ENCODE measurements around the gene ZEB1. TPM values are rescaled to one million over a fixed set of nuclear protein-coding genes. Genes with fewer than 3 reads are reported as not detected.
"Not testable (repeated sequence)": the region's sequence is repeated elsewhere in the genome, so short reads cannot be mapped to it uniquely, and the experiment has no call there.

The ZEB1 gene
- total RNA-seq, 1 donor from 2014 or later = 121 TPM

DNA sequence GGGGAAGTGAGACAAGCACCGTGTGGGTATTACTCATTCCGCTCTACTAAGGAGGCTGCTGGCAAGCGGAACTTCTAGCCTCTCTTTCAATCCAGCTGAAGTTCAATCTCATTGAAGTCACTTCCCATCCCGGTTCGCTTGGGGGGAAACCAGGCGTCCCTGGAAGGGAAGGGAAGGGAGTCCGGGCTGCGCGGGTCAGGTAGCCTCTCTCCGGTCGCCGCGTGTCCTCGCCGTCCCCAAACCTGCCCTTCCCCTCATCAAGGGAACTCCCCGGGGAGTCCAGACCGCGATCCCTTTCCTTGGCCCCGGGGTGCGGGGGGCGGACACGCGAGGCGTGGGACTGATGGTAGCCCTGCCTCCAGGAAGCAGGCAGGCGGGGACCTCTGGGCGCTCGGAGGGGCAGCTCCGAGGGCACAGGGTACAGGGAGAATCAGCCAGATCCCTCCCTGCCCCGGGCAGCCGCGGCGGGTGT is 598 bp upstream of the ZEB1 start:
- peak; percentile 69 for DNase-seq (ENCODE audit: low read depth, low spot score)

DNA sequence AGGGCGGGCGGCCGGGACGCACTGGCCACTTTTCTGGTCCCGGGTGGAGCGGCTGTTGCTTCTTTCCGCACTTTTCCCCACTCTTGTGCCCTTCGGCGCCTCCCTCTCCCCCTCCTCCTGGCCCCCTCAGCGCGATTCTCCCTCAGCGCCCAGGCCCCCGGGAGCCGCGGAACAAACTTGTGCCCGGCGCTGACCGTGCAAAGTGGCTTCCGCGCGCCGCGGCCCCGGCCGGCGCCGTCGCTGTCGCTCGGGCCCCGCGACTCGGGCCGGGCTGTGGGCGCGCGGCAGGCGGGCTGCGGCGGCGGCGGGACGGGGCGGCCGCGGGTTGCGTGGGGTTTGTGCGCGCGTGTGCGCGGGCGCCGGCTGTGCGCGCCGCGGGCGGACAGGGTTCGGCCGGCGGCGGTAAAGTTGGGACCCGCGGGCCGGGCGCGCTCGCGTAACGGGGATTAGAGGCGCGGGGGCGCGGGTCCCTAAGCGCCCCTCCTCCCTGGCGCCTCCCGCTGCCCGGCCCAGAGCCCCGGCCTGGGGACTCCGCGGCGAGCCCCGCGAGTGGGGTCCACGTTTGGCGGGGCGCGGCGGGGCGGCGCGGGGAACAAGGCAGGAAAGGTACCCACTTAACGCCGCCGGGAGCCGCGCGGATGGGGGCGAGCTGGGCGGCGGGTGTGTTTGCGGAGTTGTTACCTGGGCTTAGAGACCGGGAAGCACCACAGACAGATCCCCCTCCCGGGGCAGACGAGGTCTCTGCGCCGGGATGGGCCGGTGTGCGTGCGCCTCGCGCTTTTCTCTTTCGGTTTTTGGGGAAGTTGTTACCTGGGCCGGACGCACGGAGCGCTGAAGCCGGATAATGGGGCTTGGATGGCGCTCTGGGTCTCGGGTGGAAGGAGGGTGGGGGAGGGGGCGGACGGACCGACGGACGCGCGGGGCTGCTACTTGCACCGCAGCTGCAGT is 860 bp downstream of the ZEB1 start:
- no peak for DNase-seq (ENCODE audit: low read depth, low spot score)

DNA sequence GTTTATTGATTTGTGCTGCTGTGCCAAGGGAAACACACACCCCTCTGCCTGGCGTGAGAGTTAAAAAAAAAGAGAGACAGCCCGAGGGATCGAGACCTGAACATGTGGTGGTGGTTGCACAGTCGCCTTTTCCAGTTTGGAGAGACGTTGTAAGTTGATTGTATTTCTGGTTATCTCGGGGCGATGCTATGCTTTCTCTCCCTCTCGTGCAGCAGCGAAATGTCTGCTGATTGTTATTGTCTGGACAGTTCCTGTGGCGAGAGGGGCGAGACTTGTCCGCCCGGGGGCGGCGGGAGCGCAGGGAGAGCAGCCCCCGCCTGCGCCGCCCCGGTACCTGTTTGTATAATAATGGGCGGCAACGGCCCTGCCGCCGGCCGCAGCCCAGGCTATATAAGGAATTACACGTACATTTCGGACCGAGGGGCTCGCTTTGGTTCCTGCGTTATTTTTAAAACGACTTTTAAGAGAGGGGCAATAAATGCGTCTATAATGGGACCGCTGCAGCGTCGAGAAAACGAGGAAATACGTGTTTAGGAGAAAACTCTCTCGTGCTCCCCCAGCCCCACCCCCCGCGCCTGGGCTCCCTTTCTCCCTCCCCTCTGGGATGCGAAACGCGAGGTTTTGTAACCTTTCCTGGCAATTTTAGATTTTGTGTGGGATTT is 1.7 kb downstream of the ZEB1 start:
- no peak for DNase-seq (ENCODE audit: low read depth, low spot score)

DNA sequence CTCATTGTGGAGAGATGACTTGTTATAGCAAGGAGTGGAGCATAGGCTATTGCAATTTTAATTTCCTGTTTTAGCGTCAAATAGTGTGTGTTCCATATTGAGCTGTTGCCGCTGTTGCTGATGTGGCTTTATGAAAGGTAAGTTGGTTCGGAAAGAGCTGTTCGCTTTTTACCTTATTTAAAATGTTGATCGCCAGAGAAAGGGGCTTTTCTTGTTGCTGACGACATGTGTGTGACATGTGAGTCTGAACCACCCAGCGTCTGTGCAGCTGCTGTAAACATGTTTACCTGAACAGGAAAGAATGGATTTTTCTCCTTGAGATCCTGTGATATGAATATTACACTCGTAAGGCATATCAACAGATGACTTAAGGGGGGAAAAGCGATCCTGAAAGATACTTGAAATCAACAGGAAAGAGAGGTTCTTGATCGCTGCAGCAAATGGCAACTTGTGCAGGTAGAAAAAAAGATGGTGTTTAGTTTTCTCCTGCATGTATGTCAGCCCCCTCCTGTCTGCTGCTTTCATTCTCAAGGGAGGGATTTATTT is 2.5 kb downstream of the ZEB1 start:
- DNase-seq (ENCODE audit: low read depth, low spot score) = no peak

DNA sequence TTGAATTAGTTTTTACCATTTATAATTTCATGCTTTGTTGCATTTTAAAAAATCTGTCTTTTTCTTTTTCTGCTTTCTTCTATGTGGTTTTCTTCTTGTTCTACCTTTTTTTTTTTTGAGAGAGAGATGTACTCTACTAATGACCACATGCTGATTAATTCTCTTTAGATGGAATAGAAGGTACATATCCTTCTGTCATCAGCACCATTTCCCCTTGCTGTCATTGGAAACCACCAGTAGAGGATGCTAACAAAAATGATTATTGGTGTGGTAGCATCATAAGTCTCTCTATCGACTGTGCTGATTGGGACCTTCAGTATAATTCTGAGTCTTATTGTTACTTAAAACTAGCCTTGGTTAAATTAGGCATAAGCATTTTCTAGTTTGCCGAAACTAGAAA is 3.6 kb downstream of the ZEB1 start:
- DNase-seq (ENCODE audit: low read depth, low spot score) = no peak

DNA sequence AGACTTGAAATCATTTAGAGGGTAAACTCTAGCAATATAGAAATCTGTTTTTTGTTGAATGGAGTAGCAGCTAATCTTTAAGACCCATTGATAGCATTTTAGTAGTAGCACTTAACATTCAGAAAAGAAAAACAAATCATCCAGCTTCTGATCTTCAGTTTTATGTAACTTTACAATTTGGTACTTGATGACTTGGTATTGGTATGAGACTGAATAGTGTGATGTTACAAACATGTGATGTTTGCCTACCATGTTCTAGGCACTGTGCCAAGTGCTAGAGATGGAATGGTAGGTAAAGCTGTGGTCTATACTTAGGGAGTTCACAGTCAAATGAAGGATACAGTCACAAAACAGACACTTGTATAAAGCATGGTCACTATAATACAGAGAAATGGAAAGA is 21.3 kb downstream of the ZEB1 start:
- DNase-seq (ENCODE audit: low read depth, low spot score) = no peak

DNA sequence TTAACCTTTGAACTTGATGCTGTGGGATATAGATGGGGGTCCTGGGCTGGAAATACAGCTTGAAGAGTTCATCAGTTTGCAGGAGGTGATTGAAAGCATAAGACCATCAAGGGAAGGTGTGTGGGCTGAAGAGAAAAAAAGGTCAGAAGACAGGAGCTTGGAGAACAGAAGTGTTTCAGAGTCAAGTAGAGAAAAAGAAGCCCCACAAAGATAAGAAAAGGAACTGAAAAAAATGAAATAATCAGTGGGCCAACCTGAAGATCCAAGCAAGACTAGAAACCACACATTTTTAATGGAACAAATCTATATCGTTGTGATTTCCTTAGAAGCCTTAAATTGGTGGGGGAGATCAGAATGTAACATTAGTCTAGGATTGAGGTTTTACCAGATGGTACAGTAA is 22.5 kb downstream of the ZEB1 start:
- DNase-seq (ENCODE audit: low read depth, low spot score) = no peak

DNA sequence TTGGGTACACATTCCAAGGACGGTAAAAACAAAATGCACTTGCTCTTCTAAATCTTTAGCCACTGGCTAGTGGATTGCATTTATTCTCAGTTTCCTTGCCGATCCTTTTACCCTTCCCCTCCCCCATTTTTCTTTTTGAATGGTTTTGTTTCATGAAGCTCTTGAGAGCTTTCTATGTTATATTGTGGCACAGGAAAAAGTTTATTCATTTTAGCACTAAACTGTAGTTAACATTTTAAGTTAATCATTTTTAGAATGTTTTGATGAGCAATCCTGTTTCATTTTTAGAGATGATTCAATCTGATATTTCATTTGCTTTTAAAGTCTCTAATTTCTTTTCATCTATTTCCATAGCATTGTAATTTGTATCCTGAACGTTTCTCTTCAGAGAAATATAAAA is 24.0 kb downstream of the ZEB1 start:
- no peak for DNase-seq (ENCODE audit: low read depth, low spot score)

DNA sequence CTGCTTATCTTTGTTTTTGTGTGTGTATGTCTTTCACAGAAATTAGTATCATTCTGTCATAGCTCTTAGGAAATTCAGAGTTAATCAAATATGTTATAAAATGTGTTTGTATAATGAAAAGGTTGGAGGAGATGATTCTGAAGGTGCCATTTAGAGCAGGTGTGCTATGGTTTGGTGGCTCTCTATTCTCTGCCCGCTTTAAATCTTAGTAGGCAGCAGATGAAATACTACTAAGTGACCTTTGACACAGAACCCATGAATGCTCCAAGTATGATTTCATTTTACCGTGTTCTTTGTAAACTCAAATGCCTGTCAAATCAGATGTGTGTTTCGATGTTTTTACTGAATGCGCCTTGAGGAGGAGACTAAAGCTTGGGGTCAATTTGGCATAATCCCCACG is 24.5 kb downstream of the ZEB1 start:
- no peak for DNase-seq (ENCODE audit: low read depth, low spot score)

DNA sequence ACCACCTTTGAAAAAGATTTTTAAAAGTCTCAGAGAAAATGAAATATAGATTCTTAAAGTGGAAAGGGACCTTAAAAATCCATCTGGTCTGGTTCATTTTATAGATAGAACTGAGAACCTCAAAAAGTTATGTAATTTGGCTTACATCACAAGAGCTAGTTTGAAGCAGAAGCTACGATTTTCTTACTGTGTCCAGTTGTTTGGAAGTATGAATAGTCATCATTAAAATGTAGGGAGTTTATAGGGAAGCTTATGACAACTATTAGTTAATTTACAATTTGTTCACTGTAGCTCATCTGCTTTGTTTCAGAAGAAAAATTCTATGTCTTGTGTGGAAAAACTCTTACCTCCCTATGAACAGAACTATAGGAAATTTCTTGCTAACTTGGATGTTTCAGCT is 26.9 kb downstream of the ZEB1 start:
- DNase-seq (ENCODE audit: low read depth, low spot score) = no peak

DNA sequence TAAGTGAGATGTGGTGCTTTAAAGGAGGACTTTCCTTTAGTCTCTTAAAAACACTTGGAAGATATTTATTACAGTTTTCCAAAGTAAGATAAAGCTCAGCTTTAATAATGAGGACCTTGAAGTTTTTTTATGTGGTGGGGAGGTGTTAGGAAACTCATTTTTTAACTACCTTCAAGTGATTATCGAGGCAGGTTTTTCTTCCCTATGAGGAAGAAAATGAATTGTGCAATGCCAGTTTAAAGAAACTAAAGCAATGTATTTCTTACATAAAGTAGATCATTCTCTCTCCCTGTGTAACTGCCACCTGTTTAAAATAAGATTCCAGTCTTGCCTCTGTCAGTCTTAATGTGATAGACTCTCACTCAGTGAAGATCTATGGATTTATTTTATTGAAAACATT is 27.9 kb downstream of the ZEB1 start:
- no peak for DNase-seq (ENCODE audit: low read depth, low spot score)

DNA sequence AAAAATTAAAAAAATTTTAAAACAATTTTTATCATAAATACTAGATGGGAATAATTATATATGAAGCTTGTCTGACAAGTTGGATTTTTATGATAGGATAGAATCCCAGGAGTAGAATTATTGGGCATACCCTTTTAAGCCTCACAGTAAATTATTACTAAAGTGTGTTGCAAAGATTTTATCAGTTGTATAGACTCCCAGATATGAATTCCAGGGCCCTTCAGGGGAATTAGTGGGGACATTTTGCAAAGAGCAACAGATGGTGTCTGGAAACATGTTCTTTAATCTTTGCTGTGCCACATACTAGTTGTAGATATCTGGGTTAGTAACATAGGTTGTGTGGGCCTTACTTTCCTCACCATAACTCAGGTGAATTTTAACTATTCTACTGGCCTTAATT is 28.7 kb downstream of the ZEB1 start:
- DNase-seq (ENCODE audit: low read depth, low spot score) = no peak

DNA sequence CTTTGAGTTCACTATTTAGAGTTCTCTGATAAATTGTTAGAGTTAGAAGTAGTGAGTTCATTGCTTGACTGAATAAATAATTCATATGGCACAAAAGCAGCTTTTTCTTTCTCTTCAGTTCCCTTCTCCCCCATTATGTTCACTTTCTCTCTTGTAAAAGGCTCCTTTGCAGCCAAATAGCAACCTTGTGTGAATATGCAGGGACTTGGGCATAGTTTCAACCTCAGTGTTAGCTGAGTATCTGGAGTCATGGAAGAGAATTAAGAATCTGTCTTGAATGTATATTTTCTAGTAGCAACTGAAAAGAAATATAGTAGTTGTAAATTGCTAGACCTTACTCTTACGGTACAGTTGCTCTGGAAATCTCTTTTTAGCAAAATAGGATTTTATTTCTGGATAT is 31.9 kb downstream of the ZEB1 start:
- no peak for DNase-seq (ENCODE audit: low read depth, low spot score)

DNA sequence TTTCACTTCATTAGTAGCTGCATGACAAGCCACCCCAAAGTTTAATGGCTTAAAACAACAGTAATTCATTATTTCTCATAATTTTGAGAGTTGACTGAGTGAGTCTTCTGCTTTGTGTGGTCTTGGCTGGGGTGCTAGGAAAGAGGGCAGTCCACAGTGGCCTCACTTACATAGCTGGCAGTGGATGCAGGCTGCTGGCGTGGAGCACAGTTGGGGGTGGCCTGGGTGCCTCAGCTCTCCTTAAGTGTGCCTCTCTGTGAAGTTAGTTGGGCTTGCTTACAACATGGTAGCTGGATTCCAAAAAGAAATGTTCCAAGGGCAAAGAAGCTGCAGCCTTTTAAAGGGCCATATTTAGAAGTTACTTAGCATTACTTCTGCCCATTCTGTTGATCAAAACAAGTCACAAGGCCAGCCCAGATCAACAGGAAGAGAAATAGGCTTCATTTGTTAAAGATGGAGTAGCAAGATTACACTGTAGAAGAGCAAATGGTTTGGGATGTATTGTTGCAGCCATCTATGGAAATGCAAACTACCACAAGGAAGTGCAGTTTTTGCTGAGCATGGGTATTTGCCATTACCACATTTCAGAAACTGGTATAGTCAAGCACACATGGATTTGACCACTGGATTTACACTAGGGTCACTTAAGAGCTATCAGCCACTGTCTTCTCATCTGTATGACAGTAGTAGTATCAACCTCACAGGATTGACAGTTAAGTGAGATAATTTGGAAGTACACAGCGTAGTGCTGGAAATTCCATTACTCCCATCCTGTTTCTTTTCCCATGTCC is 33.6 kb downstream of the ZEB1 start:
- DNase-seq (ENCODE audit: low read depth, low spot score) = no peak

DNA sequence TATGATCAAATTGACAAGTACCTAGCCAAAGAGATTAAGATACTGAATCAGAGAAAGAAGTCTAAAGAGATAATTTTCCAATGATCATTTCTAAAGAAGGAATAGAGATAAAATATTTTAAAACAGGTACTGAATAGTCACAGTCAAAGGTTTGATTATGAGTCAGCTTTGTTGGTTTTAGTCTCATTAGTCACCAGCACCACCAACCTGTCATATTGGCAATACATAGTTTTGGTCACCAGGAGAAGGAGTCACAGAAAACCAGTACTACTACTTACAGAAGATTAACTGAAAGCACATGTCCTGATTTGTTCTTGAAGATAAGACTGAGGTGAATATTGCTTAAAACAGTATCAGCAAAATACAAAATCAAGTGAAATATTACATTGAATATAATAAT is 34.6 kb downstream of the ZEB1 start:
- DNase-seq (ENCODE audit: low read depth, low spot score) = peak; percentile 26

DNA sequence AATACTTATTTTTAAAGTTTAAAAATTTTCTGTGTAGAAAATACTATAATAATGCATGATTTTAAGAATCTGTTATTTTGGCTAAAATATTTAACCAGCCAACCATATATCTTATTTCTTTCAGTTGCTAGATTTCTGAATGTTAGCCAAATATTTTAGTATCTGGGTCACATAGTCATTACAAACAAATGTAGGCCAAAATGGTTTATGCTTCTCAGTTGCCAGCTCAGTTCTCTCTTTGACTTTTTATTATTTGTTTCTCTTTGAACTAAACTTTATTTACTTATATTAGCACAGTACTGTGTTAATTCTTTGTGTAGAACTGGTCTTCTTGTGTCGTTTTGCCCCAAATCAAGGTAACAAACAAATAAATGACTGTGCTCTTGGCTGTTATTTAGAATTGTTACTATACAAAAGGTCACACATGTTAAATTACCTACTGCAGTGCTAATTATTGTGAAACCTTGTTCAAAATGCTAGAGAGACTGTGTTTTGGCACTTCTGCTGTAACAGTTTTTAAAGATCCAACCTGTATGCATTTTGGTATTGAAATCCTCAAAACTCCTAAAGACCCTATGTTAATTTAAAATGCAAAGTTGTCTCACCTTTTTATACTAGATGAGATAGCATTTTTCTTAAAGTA is 39.8 kb downstream of the ZEB1 start:
- DNase-seq (ENCODE audit: low read depth, low spot score) = no peak

DNA sequence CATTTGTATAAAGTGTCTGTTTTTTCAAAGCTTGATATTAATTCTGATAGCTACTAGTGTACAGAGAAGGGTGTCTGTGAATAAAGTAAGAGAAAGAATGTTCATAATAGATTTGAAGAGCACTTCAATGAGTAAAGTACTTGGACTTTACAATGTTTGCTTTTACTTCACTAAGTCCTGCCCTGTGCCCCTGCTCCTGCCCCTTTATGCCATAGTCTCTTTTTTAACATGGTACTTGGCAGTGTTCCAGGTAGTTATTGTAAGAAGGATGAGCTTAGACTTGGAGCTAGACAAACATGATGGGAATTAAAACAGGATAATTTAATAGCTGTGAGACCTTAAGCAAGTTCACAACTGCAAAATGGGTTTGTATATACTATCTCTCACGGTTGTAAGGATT is 41.0 kb downstream of the ZEB1 start:
- DNase-seq (ENCODE audit: low read depth, low spot score) = no peak

DNA sequence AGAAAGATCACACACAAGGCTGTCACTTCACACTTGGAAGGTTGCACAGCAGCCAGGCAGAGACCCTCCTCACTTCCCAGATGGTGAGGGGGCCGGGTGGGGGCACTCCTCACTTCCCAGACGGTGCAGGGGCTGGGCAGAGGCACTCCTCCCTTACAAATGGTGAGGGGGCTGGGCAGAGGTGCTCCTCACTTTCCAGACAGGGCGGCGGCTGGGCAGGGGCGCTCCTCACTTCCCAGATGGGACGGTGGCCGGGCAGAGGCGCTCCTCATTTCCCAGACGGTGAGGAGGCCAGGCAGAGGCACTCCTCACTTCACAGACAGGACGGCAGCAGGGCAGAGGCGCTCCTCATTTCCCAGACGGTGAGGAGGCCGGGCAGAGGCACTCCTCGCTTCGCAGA is 42.5 kb downstream of the ZEB1 start:
- DNase-seq (ENCODE audit: low read depth, low spot score) = not testable (repeated sequence)

DNA sequence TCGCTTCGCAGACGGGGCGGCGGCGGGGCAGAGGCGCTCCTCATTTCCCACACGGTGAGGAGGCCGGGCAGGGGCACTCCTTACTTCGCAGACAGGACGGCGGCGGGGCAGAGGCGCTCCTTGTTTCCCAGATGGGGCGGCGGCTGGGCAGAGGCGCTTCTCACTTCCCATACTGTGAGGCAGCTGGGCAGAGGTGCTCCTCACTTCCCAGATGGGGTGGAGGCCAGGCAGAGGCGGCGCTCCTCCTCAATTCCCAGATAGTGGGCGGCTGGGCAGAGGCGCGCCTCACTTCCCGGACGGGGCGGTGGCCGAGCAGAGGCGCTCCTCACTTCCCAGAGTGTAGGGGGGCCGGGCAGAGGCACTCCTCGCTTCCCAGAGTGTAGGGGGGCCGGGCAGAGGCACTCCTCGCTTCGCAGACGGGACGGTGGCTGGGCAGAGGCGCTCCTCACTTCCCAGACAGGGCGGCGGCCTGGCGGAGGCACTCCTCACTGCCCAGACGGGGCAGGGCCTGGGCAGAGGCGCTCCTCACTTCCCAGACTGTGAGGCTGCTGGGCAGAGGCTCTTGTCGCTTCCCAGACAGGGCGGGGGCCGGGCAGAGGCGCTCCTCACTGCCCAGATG is 43.1 kb downstream of the ZEB1 start:
- DNase-seq (ENCODE audit: low read depth, low spot score) = no peak

DNA sequence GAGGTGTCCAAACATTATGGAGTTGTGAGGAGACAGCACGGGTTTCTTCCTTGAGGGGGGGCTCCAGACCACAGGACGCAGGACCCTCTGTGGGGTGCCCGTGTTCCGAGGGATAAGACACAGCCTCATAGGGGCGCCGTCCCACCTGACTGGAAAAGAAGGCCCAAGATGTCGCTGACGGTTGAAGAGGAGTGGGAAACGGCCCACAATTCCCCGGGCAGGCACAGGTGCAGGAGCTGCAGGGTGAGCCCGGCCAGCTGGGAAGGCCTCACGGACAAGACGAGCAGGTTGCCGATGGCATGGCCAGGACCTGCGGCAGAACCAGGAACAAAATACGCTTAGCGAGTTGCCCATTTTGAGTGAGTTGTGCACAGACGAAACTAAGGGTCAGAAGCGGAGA is 44.7 kb downstream of the ZEB1 start:
- DNase-seq (ENCODE audit: low read depth, low spot score) = not testable (repeated sequence)

DNA sequence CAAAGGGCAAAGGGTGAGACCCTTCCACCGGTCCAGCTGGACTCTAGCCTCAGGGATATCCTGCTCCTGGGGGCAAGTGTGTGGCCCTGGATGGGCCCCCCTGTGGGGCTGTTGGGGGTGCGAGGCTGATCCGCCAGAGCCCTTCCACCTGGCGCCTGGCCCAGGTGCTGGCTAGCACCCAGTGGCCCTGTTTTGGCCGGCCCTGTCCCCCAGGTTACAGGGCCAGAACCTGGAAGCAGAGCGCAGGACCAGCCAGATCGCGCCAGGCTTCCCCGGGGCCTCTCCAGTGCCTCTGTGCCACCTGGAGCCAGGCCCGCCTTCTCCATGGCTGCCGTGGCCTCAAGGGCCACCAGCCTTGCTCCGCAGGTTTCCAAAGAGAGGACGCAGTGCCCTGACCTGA is 45.2 kb downstream of the ZEB1 start:
- not testable (repeated sequence) for DNase-seq (ENCODE audit: low read depth, low spot score)
